ENCODE data around the gene COG8.

DNA sequence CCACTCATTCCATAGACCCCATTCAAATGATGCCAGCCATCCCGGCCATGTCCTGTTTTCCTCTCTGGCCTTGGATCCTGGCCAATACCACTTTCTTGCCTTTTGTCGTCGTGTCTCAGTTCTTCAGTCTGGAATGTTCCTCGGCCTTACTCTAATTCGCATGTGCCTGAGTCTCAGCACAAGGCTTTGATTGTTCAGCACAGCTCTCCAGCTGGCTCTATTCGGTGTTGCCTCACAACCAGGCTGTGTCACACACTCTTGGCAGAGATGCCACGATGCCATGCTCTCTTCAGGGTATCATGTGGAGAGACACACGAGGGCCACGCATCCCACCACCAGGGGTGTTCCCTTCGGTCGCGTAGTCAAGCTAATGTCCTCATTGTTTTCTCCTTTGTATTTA, 30.0 kb downstream of the COG8 start:
- no peak for TF ChIP-seq NFIC (IDR thresholded peaks at IDR 0.05; ENCODE audit: low read depth, low read length)
- no peak for TF ChIP-seq ZNF274 (IDR thresholded peaks at IDR 0.05; ENCODE audit: insufficient read depth, insufficient read length)
- TF ChIP-seq HDAC2 (IDR thresholded peaks at IDR 0.05), result no peak
- TF ChIP-seq, protein P1, sequence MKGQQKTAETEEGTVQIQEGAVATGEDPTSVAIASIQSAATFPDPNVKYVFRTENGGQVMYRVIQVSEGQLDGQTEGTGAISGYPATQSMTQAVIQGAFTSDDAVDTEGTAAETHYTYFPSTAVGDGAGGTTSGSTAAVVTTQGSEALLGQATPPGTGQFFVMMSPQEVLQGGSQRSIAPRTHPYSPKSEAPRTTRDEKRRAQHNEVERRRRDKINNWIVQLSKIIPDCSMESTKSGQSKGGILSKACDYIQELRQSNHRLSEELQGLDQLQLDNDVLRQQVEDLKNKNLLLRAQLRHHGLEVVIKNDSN (IDR thresholded peaks at IDR 0.05; ENCODE audit: borderline replicate concordance, extremely low read length, insufficient read depth, low read depth, low read length), result no peak
